Right forelimb (tissue), 1 donor: ENCODE results near the gene SDHB.

ENCODE experiments used
- DNase-seq: peaks from one replicate; pipeline ENCODE4 v3.0.0-alpha.2; 2018

Gene SDHB

GRCh38 chr1:16981269-16981849 is 72.5 kb downstream of the SDHB start:
- DNase-seq = no peak

DNA sequence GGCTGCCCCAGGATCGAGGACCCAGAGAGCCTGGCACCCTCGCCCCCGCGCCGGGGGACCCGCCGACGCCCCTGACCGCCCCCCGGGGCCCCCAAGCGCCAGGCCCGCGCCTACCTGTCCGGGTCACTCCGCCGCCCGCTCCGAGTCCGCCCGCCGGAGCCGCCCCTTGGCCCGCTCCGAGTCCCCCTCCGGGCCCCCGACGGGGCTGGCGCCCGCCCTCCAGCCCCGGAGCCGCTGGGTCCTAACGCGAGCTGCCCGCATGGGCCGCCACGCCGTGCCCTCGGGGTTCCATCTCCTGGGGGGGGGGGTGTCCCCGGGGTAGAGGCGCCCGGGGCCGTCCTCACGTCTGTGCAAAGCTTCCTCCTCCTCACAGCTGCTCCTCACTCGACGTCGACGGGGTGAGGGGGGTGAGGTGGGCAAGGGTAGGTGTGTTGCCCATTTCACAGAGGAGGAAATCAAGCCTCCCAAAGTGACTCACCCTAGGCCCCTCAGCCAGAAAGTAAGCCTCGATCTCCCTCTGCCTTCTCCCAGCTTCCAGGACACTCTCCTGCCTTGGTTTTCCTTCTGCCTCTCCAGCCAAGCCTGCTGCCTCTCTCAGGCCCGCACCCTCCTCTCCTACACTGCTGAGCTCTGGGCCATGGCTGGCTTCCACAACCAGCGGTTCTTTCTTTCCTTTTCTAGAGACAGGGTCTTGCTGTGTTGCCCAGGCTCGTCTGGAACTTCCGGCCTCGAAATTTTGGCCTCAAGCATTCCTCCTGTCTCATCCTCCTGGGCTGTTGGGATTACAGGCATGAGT is 73.2 kb downstream of the SDHB start, which contains the start of gene MFAP2:
MFAP2 (minus strand) TSS at position 148 of the 796 bp plus-strand sequence. CDS start 2,347 bp downstream, outside the sequence.
- DNase-seq = peak; percentile 73

- DNase-seq = peak; percentile 74
Observed at GRCh38 chr1:16979475-16980327, 74.1 kb downstream of the SDHB start.

DNA sequence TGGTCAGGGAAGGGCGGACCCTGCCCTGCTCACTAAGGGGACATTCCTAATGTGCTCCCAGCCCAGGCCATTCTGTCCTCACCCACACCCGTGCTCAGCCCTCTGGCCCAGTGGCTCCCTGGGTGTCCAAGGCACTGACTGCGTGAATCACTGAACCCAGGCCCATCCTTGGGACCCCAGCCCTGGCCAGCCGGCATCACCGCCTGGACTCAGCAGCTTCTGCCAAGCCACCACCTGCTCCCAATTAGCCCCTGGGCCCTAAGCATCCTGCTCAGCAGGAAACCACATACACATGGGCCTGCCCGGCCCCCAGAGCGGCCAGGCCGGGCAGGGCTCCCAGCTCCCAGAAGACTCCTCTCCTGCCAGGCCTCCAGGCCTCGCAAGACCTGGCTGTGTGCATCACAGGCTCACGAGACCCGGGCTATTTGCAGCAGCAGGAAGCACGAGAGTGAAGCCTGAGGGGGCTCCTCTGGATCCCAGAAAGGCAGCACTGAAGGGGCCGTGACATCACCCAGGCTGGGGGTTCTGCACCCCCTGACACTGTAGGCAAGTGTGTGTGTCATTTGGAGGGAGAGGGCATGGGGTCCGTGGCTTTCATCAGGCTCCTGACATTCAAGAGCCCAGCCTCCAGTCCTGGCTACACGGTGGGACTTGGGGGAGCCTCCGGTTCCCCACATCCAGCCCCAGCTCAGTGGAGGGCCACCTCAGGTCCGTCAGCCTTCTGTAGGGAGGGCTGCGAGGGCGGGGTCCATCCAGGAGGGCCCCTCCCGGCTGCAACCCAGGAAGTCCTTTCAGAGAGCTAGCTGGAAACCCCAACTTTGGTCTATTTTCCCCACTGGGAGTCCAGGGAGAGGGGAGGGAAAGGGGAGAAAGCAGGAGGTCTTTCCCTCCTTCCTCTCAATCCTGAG is 75.0 kb downstream of the SDHB start:
- DNase-seq = peak; percentile 63

DNA sequence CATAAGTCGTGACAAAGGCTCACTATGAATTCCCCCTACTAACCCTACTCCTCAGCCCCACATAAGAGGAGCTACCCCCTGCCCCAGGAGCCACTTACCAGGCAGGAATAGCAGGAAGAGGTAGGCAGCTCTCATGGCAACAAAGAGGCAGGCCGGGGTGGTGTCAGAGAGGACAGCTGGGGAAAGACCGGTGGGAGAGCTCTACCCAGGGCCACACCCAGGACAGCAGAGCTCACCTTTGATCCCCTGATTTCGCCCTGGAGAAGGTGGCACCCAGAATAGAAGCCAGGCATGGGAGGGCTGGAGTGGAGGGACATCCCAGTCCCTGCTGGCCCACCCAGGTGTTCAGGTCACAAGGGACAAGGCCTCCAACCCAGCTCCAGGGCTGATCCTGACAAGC is 75.7 kb downstream of the SDHB start:
- DNase-seq = no peak

DNA sequence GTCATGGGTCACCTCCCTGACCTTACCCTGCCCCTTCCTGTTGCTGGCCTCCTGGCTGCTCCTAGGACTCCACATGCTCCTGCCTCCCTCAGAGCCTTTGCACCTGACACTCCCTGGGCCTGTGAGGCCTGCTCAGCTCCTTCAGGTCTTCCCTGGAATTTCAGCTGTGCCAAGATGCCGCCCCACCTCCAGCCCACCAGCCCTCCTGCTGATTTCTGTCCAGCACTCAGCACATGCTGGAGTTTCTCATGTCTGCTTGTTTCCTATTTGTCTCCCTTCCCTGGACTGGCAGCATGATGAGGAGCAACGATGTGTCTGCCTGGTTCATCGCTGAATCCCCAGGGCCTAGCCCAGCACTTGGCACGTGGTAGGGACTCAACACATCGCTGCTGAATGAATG is 76.5 kb downstream of the SDHB start:
- no peak for DNase-seq

DNA sequence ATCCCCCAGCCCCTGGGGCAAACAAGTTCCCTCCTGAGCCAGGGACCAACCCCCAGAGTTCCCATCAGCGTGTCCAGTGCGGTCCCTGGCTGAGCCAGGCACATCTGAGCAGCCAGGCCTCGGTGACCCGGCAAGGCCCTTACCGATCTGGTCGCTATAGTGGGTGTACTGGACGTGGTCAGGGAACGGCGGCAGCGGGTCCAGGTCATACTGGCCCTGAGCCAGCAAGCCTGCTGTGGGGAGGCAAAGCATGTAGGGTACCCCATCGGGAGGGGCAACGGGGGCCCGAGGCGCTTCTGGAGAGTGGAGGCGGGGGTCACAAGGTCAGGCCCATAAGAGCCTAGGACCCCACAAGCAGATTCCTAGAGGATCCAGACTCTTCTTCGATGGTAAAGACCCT is 76.9 kb downstream of the SDHB start:
- DNase-seq = no peak

DNA sequence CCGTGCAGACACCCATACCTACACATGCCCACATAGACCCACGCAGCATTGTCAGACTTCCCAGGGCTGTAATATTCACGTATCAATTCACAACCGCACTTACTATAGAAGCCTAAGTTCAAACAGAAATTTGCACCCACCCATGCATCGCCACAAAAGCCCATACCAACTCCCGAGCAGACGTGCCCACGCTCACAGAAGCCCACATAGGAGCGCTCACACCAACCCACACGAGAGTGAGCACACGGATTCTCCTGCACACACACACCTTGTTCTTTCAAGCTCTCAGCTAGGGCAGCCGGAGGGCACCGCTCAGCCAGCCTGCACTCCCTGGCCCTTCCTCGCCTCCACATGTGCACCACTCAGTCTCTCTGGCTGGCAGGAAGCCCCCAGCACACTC is 78.0 kb downstream of the SDHB start:
- DNase-seq = no peak

DNA sequence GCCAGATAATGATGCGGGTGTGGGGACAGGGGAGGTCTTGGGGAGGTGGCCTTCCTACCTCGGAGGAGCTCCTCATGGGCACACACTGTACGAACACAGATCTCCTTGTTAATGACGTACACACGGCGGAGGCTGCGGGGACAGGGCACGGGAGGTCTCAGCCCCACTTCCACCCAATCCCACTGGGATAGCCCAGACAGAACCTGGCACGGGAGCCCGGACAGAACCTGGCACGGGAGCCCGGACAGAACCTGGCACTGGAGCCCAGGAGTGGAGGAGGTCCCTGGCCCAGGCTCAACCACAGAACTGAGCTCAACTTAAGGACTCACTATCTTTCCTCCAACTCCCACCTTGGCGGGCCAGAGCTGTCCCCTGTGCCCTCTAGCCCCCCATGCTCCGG is 78.6 kb downstream of the SDHB start:
- no peak for DNase-seq

DNA sequence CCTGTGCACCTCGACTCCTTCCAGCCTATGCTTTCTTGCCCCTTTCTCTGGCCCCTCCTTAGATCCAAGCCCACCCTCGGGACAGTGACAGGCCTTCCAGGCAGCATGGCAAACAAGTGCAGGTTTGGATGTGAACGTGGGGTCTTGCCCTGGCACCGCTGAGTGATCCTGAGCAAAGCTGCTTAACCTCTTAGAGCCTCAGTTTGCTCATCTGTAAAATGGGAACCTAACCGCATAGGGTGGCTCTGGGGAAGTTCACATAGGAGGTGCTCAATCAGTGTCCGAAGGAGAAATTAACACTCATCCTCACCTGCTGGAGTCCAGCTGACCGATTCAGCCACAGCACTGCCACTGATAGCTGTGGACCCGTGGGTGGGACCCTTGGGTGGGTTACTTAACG is 80.6 kb downstream of the SDHB start:
- DNase-seq = no peak

GRCh38 chr1:16972189-16972895 is 81.5 kb downstream of the SDHB start:
- DNase-seq = no peak

GRCh38 chr1:16971341-16972188 is 82.3 kb downstream of the SDHB start:
- peak; percentile 73 for DNase-seq

- DNase-seq = no peak
Observed at GRCh38 chr1:16970132-16970910, 83.5 kb downstream of the SDHB start.

- no peak for DNase-seq
Observed at GRCh38 chr1:16969651-16970050, 84.2 kb downstream of the SDHB start.

GRCh38 chr1:16969057-16969611 is 84.7 kb downstream of the SDHB start:
- DNase-seq = peak; percentile 72
